Measurements from ENCODE around the gene CDR2L. TPM values are rescaled to one million over a fixed set of nuclear protein-coding genes. Genes with fewer than 3 reads are reported as not detected.
"Not testable (repeated sequence)": the region's sequence is repeated elsewhere in the genome, so short reads cannot be mapped to it uniquely, and the experiment has no call there.

The CDR2L gene
- total and polyA plus RNA-seq, 7 donors, result 2.4 to 16.9 (median 9.3) TPM

DNA sequence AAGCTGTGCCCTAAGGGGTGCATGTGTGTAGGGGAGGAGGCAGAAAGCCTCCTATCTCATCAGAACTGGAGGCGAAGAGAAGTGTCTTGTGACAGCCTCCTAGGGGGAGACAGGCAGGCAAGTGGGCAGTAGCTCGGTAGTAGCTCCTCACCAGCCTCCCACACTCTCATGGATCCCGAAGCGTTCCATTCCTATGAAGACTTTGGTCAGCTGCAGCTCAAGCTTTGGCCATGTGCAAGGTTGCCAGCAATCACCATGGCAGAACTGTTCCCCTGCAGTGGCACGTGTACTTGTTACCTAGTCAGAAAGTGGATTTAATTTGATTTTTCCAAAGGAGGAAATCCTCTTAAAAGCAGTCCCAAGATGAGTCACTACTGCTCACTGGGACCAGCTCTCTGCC is 31.7 kb downstream of the CDR2L start:
- Histone ChIP-seq H3K27me3 (no peaks in the 10 kb centered on the region), H3K9me3 (no peaks in the 10 kb centered on the region), H3K36me3 (peaks cover 6 to 64% (median 23%) of the 10 kb centered on the region in 4 donors), H3K27ac (no peak overlapping the region), H3K4me3 (no peak overlapping the region), H3K4me1 (no peaks in the 10 kb centered on the region)
- no peak for DNase-seq
- WGBS, 2 donors, result 93 to 95% methylated on average over 5 of the region's 5 CpGs
- intact Hi-C loops (cut with DNase I), result no loop called here
- TF ChIP-seq POLR2A (IDR thresholded peaks at IDR 0.05) (no peak), POLR2AphosphoS5 (IDR thresholded peaks at IDR 0.05) (no peak), EP300 (IDR thresholded peaks at IDR 0.05) (no peak)
- TF ChIP-seq, protein P1, sequence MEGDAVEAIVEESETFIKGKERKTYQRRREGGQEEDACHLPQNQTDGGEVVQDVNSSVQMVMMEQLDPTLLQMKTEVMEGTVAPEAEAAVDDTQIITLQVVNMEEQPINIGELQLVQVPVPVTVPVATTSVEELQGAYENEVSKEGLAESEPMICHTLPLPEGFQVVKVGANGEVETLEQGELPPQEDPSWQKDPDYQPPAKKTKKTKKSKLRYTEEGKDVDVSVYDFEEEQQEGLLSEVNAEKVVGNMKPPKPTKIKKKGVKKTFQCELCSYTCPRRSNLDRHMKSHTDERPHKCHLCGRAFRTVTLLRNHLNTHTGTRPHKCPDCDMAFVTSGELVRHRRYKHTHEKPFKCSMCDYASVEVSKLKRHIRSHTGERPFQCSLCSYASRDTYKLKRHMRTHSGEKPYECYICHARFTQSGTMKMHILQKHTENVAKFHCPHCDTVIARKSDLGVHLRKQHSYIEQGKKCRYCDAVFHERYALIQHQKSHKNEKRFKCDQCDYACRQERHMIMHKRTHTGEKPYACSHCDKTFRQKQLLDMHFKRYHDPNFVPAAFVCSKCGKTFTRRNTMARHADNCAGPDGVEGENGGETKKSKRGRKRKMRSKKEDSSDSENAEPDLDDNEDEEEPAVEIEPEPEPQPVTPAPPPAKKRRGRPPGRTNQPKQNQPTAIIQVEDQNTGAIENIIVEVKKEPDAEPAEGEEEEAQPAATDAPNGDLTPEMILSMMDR (IDR thresholded peaks at IDR 0.05), result no peak

DNA sequence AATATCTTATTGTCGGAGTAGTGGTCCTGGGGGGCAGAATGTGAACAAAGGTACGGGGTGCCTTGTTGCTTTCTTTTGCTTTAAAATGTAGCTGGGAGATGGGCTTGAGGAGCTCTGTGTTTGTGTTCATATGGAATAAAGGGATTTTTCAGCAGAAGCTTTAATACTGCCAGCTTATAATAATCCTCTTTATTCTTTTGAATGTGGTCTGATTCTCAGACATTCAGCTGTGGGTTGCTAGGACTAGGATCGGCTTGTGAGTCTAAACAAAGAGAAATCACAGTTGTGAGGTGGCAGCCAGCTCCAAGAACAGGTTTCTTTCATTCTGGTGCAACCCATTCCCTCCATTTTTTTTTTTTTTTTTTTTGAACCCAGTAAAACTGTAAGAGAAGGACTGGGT is 32.3 kb downstream of the CDR2L start:
- H3K27me3 ChIP-seq, result no peaks in the 10 kb centered on the region
- intact Hi-C loops (cut with DNase I), result no loop called here
- H3K27ac ChIP-seq, result no peak overlapping the region
- DNase-seq, result no peak
- H3K36me3 ChIP-seq, result peaks cover 6 to 64% (median 23%) of the 10 kb centered on the region in 4 donors
- no peak overlapping the region for H3K4me3 ChIP-seq
- H3K4me1 ChIP-seq, result no peaks in the 10 kb centered on the region
- TF ChIP-seq EP300 (IDR thresholded peaks at IDR 0.05) (no peak), POLR2A (IDR thresholded peaks at IDR 0.05) (no peak), POLR2AphosphoS5 (IDR thresholded peaks at IDR 0.05) (no peak)
- TF ChIP-seq, protein P1 (IDR thresholded peaks at IDR 0.05), result no peak
- WGBS, 2 donors, result 97 to 99% methylated on average over 3 of the region's 3 CpGs
- H3K9me3 ChIP-seq, result no peaks in the 10 kb centered on the region

DNA sequence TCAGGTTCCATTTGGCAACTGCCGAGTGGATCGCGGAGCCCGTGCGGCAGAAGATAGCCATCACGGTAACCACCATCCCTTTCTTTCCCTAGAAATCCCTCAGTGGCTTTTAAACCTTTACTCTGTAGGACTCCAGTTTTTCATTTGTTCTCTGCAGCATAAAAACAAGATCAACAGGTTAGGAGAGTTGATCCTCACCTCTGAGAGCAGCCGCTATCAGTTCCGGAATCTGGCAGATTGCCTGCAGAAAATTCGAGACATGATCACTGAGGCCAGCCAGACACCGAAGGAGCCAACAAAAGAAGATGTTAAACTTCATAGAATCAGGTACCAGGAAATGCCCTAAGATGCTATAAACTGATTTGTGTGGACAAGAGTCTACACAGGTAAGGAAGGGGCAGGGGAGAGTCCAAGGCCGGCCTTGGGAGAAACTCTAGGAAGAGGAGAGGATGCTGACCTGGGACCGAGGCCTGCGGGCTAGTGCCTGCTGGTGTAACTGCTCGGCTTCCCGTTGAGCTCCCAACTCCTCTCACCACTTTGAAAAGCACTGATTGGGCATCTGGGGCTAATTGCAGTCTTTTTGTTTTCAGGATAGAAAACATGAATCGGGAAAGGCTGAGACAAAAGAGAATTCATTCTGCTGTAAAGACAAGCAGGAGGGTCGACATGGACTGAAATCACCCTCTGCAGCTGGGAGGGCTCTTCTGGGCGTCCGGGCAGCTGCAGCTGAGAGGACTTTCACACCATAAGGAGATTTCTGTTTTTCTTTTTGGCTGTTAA is 33.1 kb downstream of the CDR2L start:
- no peak for DNase-seq
- Histone ChIP-seq H3K27ac (no peak overlapping the region), H3K4me1 (no peaks in the 10 kb centered on the region), H3K27me3 (no peaks in the 10 kb centered on the region), H3K4me3 (no peak overlapping the region), H3K9me3 (no peaks in the 10 kb centered on the region), H3K36me3 (peaks cover 6 to 64% (median 23%) of the 10 kb centered on the region in 4 donors)
- intact Hi-C loops (cut with DNase I), result no loop called here
- TF ChIP-seq POLR2A (IDR thresholded peaks at IDR 0.05) (no peak), POLR2AphosphoS5 (IDR thresholded peaks at IDR 0.05) (no peak), EP300 (IDR thresholded peaks at IDR 0.05) (no peak)
- TF ChIP-seq, protein P1 (IDR thresholded peaks at IDR 0.05), result no peak
- WGBS, 2 donors, result 90 to 93% methylated on average over 19 of the region's 19 CpGs

DNA sequence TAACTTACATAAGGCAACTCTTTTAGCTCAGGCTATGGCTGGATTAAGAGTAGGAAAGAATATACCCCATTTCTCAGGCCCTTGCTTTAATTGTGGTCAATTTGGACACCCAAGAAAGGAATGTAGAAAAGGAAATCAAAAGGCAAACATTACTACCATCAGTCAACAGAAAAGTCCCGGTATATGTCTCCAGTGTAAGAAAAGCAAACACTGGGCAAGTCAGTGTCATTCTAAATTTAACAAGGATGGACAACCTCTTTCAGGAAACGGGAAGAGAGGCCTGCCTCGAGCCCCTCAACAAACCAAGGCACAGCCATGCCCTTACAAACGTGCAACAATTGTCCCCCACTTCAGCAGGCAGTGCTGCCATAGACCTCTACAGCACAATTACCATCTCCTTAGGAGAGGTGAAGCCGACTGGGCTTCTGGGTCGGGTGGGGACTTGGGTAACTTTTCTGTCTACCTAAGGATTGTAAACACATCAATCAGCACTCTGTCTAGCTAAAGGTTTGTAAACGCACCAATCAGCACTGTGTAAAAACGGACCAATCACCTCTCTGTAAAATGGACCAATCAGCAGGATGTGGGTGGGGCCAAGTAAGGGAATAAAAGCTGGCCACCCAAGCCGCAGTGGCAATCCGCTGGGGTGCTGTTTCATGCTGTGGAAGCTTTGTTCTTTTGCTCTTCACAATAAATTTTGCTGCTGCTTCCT is 37.4 kb downstream of the CDR2L start:
- no peaks in the 10 kb centered on the region for H3K9me3 ChIP-seq
- 77 to 79% methylated on average over 10 of the region's 10 CpGs for WGBS, 2 donors
- no peak overlapping the region for H3K27ac ChIP-seq
- intact Hi-C loops (cut with DNase I), result no loop called here
- no peaks in the 10 kb centered on the region for H3K27me3 ChIP-seq
- H3K4me3 ChIP-seq, result no peak overlapping the region
- H3K36me3 ChIP-seq, result peaks cover 6 to 31% (median 23%) of the 10 kb centered on the region in 4 donors
- no peak for DNase-seq
- H3K4me1 ChIP-seq, result no peaks in the 10 kb centered on the region
- TF ChIP-seq EP300 (IDR thresholded peaks at IDR 0.05) (no peak), POLR2A (IDR thresholded peaks at IDR 0.05) (no peak)

DNA sequence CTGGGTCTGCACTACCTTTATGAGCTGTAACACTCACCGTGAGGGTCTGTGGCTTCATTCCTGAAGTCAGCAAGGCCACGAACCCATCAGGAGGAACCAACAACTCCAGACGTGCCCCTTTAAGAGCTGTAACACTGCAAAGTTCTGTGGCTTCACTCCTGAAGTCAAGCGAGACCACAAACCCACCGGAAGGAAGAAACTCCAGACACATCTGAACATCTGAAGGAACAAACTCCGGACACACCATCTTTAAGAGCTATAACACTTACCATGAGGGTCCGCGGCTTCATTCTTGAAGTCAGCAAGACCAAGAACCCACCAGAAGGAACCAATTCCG is 37.9 kb downstream of the CDR2L start:
- H3K27ac ChIP-seq; H3K9me3 ChIP-seq; H3K27me3 ChIP-seq; DNase-seq; intact Hi-C loops (cut with DNase I); H3K4me3 ChIP-seq; H3K4me1 ChIP-seq: not testable (repeated sequence)
- WGBS, 2 donors, result 57 to 91% methylated on average over 9 of the region's 9 CpGs
- peaks cover 3 to 25% (median 21%) of the 10 kb centered on the region in 4 donors for H3K36me3 ChIP-seq

DNA sequence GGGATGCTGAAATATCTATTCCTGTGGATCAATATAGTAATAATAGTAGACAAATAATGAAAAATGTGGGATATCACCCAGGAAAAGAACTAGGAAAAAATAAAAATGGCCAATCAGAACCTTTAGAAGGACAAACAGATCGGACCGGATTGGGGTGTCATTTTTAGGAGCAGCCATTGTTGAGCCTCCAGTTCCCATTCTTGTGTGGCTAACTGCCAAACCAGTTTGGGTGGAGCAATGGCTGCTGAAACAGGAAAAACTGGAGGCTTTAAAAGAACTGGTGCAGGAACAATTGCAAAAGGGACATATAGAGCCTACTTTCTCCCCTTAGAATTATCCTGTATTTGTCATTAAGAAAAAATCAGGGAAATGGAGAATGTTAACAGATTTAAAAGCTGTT is 39.2 kb downstream of the CDR2L start:
- H3K27me3 ChIP-seq; H3K27ac ChIP-seq; H3K9me3 ChIP-seq; intact Hi-C loops (cut with DNase I); H3K4me1 ChIP-seq; H3K4me3 ChIP-seq; DNase-seq: not testable (repeated sequence)
- 67 to 68% methylated on average over 2 of the region's 2 CpGs for WGBS, 2 donors
- H3K36me3 ChIP-seq, result peaks cover 0 to 13% (median 9%) of the 10 kb centered on the region in 4 donors
